ENCODE data around the gene ANO4.

Gene ANO4

DNA sequence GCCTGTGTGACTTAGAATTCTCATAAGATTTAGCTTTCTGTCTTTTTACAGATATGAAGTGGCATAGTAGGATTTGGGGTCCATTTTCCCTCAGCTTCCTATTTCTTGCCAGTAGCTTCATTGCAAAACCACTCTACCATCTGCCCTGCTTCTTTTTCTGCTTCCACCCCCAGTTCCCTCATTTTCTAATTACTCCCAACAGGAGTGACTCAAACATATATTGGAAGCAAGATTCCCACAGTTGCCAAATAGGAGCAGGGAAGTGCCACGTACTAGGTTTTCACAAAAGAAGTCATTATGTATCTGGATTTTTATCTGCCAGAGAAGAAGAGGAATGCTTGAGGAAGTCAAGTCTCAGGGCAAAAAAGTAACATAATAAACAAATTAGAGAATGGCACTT is 64.1 kb downstream of the ANO4 start:
- POLR2A ChIA-PET = no interaction called here
- DNase-seq (ENCODE audit: extremely low spot score) = no peak
- CTCF ChIA-PET = no interaction called here
- TF ChIP-seq, protein P1, sequence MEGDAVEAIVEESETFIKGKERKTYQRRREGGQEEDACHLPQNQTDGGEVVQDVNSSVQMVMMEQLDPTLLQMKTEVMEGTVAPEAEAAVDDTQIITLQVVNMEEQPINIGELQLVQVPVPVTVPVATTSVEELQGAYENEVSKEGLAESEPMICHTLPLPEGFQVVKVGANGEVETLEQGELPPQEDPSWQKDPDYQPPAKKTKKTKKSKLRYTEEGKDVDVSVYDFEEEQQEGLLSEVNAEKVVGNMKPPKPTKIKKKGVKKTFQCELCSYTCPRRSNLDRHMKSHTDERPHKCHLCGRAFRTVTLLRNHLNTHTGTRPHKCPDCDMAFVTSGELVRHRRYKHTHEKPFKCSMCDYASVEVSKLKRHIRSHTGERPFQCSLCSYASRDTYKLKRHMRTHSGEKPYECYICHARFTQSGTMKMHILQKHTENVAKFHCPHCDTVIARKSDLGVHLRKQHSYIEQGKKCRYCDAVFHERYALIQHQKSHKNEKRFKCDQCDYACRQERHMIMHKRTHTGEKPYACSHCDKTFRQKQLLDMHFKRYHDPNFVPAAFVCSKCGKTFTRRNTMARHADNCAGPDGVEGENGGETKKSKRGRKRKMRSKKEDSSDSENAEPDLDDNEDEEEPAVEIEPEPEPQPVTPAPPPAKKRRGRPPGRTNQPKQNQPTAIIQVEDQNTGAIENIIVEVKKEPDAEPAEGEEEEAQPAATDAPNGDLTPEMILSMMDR (IDR thresholded peaks at IDR 0.05; ENCODE audit: control extremely low read depth, extremely low read depth, low read depth, missing control alignments) = no peak

- POLR2A ChIA-PET = no interaction called here
- TF ChIP-seq, protein P1 (IDR thresholded peaks at IDR 0.05; ENCODE audit: control extremely low read depth, extremely low read depth, low read depth, missing control alignments) = no peak
- DNase-seq (ENCODE audit: extremely low spot score) = no peak
Observed at GRCh38 chr12:100859063-100859627, 64.6 kb downstream of the ANO4 start.

DNA sequence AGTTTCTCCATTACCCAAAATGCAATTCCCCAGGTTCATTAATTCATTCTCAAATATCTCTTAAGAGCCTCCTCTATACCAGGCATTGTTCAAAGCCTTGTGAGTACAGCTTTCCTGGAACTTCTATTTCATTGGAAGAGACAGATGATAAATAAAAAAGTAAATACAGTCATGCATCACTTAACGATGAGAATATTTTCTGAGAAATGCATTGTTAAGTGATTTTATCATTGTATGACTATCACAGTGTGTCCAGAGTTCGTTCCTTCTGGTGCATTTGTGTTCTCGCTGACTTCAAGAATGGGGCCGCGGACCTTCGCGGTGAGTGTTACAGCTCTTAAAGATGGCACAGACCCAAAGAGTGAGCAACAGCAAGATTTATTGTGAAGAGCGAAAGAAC is 66.0 kb downstream of the ANO4 start:
- TF ChIP-seq, protein P1 (IDR thresholded peaks at IDR 0.05; ENCODE audit: control extremely low read depth, extremely low read depth, low read depth, missing control alignments) = no peak
- POLR2A ChIA-PET = no interaction called here
- CTCF ChIA-PET = interaction anchor here (1.1 kb wide), 1 partner anchor 11 kb away, joined by 5 read pairs; no protein-coding TSS in a partner anchor
- DNase-seq (ENCODE audit: extremely low spot score) = no peak

More at GRCh38 chr12:100859063-100859627, 64.6 kb downstream of the ANO4 start:
- CTCF ChIA-PET = no interaction called here

DNA sequence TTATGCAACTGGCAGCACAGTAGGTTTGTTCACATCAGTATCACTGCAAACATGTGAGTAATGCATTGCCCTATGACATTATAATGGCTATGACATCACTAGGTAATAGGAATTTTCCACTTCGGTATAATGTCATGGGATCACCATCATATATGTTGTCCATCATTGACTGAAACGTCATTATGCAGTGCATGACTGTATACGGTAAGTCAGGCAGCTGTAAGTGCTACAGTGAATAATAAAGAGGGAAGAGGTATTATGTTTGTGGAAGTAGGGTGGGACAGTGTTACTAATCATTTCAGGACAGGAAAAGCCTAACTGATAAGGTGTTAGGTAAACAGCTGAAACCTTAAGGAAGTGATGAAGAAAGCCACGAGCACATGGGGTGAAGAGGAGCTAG is 68.1 kb downstream of the ANO4 start:
- DNase-seq (ENCODE audit: extremely low spot score) = no peak
- TF ChIP-seq, protein P1 (IDR thresholded peaks at IDR 0.05; ENCODE audit: control extremely low read depth, extremely low read depth, low read depth, missing control alignments) = no peak
- CTCF ChIA-PET = no interaction called here
- POLR2A ChIA-PET = no interaction called here

DNA sequence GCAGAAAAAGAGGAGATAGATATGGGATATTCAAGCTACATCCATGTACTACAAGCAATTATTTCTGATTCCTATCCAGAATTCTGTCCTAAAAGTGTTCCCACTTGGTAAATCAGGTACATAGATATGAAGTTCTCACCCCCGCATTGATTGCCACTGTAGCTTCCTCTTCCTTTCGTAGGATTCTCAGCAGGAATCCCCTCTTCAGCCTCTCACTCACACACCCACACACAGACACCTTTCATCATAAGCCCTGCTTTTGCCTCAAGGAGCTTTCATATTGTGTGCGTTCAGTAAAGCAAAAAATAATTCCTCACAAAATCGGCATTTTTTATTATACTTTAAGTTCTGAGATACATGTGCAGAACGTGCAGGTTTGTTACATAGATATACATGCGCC is 69.8 kb downstream of the ANO4 start:
- ChIA-PET POLR2A (no interaction called here), CTCF (no interaction called here)
- DNase-seq (ENCODE audit: extremely low spot score) = no peak
- TF ChIP-seq, protein P1 (IDR thresholded peaks at IDR 0.05; ENCODE audit: control extremely low read depth, extremely low read depth, low read depth, missing control alignments) = no peak

DNA sequence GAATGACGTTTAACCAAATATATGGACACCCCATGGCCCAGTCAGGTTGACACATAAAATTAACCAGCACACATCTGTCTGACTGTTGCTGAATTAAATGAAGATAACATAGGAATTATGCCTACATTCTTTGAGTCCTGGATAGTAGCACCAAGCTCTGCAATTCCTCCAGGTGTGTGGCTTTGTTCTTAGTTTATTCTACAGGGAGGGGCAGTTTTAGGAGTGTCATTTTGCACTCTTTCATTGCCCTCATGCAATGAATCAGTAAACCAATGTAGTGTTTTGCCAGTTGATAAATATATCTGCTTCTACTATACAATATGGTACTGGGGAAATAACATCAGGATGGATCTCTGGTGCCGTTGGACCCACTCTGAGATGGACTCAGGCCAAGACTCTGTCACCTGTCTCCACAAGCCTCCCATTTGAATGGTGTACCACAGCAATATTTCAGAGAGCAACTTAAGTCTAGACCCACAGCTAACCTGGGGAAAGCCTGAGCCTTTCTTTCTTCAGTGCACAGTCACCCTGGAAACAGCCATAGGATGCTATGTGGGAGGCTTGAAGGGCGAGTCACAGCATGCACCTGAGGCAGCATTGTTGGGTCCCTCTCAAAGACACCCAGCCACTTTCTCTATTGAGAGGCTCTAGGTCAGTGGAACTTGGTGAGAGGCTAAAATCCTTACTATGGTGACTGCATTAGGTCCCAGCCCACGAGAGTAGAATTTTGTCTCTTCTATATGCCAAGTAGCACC is 73.2 kb downstream of the ANO4 start:
- no peak for DNase-seq (ENCODE audit: extremely low spot score)
- TF ChIP-seq, protein P1 (IDR thresholded peaks at IDR 0.05; ENCODE audit: control extremely low read depth, extremely low read depth, low read depth, missing control alignments) = no peak
- POLR2A ChIA-PET = no interaction called here
- CTCF ChIA-PET = no interaction called here

Measured in GM10248 (cell line).